Right ventricle myocardium superior (tissue), 1 donor: ENCODE measurements around the gene HSF2. TPM values are rescaled to one million over a fixed set of nuclear protein-coding genes. Genes with fewer than 3 reads are reported as not detected.

ENCODE experiments used
- ATAC-seq: fragments of 200-7000 bp; cut with Tn5 transposase; one replicate; pipeline ENCODE4 v1.9.1; 2020; ENCODE audit warnings: mild to moderate bottlenecking; ENCODE audit not compliant: poor library complexity
- DNase-seq: peaks from one replicate; pipeline ENCODE4 v3.0.0-alpha.2; 2020
- intact Hi-C: fragments of 100-400 bp; cut with DNase I; formaldehyde crosslinking; loops from one replicate; pipeline ENCODE4 v1.11.2; 2022
- total RNA-seq: library from RNA; stranded (reverse); fragmentation: NEBNext Ultra II Directional; extraction: Animal tissue kit (Norgen Biotek cat#: 25700); gene quantifications from one replicate; pipeline ENCODE4 v1.2.1, GENCODE V29; 2021
- donor health status: DM: no; HTN: yes; CAD: no; lungs with severe emphysema.

Gene HSF2
- total RNA-seq, 1 donor from 2014 or later = 19.5 TPM

DNA sequence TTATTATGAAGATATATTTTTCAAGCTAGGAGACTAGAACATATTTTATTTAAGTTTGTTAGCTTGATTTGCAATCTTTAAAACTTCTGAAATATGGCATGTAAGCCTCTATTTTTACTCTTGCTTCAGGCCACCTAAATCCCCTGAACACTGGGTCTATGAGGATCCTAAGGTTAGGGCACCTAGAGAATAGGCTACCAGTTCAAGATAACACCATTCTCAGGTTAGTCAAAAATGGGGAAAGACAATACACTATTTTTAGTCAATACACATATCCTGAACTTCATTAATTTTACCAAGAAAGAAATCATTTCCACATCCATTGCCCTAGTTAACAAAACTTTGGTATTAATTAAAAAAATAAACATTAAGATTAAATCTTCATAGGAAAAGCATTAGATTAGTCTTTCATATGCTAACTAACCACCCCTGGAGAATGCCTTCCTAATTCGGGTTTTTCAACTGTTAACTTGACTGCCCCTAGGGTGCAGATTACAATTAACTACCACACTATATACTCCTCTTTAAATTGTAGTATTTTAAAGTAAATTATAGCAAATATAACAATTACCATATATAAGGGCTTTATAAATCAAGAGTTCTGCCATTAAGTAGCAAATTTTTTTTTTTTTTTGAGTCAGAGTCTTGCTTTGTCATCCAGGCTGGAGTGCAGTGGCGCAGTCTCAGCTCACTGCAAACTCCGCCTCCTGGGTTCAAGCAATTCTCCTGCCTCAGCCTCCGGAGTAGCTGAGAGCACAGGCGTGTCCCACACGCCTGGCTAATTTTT, 6.7 kb upstream of the HSF2 start:
- DNase-seq (no peak), ATAC-seq (no peak)
- intact Hi-C loops = no loop called here

DNA sequence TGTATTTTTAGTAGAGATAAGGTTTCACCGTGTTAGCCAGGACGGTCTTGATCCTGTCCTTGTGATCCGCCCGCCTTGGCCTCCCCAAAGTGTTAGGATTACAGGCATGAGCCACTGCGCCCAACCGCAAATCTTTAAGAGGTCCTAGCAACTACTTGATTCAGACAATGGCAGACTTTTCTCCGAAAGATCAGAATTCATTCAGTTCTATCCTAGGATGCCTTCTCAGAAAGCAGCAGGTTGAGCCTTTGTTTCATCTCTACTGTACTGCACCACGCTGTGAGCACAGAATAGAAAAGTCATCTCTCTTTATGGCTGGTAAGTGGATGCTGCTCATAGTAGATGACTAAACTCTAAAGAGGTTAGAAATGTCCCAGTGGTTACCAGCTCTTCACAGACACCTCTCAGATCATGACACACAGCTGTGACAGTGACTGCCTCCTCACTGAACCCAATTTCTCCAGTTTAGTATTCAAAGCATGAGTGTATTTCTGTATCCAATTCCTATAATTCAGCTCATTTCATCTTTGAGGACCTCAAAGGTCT, 6.0 kb upstream of the HSF2 start:
- DNase-seq (no peak), ATAC-seq (no peak)
- intact Hi-C loops = no loop called here

GRCh38 chr6:122394016-122394415, 5.4 kb upstream of the HSF2 start:
- ATAC-seq = no peak
- intact Hi-C loops = no loop called here

DNA sequence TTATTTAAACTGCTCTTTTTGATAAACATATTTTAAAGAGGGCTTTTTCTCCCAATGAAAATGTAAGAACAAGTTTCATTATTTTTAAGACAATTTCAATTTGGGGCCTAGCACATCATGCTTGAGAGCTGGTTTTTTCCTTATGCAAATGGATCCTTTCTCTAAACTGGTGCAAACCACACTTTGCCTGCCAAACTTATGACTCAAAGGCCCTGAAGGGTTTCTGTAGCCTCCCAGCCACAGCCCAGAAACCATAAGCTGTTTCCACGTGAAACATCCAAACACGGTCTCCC, 451 bp upstream of the HSF2 start:
- no peak for DNase-seq
- intact Hi-C loops = no loop called here
- no peak for ATAC-seq

More at GRCh38 chr6:122394016-122394415, 5.4 kb upstream of the HSF2 start:
- DNase-seq = no peak

DNA sequence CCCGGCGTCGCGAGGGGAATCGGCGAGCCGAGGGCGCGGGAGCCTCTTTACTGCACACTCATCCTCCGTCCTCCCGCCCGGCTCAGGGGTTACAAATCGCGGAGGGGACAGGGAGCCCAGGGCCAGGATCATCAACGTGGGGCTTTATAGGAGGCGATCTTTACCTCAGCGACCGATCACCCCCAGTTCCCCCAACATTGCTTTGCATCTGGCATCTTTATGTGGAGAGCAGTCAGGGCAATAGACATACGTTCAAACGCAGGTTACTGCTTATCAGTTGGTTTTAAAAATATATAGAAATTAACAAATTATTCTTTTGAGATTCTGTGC, 634 bp downstream of the HSF2 start:
- intact Hi-C loops = loop anchor here (5.0 kb wide), 1 partner anchor 72 kb away; the partner anchor contains the start of gene SERINC1
- DNase-seq (no peak), ATAC-seq (no peak)

- intact Hi-C loops = loop anchor here (5.0 kb wide), 1 partner anchor 72 kb away; the partner anchor contains the start of gene SERINC1
- DNase-seq (no peak), ATAC-seq (no peak)
Measured at GRCh38 chr6:122400462-122401089, 1.1 kb downstream of the HSF2 start.

DNA sequence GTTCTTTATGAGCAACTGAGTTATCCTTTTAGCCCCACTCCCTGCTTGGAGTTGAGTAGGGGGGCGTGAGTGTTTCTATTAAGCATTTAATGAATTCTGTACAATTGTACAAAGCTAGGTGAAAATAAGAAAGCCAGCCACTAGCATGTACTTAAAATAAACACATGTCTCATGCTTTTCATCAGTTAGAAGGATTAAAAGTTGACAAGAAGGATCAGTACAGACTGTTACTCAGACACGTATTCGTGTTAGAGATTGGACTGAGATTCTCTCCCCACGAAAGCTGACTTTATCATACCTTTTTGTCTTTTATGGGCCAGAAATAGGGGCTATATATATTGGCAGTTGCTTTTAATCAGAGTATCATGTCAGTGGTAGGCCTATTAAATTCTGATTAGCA, 1.7 kb downstream of the HSF2 start:
- DNase-seq = no peak
- ATAC-seq = no peak
- intact Hi-C loops = loop anchor here (5.0 kb wide), 1 partner anchor 71 kb away; the partner anchor contains the start of gene SERINC1

GRCh38 chr6:122404444-122404843, 5.0 kb downstream of the HSF2 start:
- ATAC-seq = no peak
- DNase-seq = no peak
- intact Hi-C loops = loop anchor here (5.0 kb wide), 1 partner anchor 68 kb away; the partner anchor contains the start of gene SERINC1

DNA sequence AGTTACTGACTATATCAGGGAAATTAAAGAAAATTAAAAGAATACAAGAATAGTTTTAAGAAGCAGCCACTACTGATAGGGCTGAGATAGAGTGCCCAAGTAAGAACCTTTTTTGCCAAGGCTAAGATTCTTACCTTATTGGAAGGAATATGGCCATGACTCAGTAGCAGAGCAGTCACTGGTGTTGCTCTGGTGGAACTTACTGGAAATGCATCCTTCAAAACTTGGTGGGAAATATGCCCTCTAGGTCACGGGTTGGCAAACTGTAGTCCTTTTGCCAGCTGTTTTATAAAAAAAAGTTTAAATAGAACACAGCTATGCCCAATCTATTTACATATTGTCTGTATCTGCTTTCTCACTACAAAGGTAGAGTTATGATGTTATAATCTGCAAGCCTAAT, 6.0 kb downstream of the HSF2 start:
- intact Hi-C loops = no loop called here
- DNase-seq (no peak), ATAC-seq (no peak)

GRCh38 chr6:122406187-122406586, 6.7 kb downstream of the HSF2 start:
- ATAC-seq (no peak), DNase-seq (no peak)
- intact Hi-C loops = no loop called here

- intact Hi-C loops = no loop called here
- DNase-seq = no peak
- ATAC-seq = no peak
Measured at GRCh38 chr6:122407712-122408111, 8.3 kb downstream of the HSF2 start.

DNA sequence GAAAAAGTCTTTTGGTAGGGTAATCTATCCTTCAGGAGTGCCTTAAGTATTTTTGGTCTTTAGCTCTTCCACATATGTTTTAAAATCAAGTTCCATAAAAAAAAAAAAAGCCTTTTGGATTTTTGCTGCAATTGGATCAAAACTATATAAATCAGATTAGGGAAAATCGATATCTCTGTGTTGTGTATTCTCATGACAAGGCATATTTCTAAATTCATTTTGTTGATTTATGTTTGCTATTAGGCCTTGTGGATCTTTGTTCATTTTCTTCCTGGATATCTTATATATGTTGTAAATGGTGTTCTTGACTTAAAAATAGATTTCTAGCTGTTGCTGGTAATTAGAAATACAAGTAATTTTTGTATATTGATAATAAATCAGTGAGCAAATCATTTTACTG, 8.8 kb downstream of the HSF2 start:
- DNase-seq (no peak), ATAC-seq (no peak)
- intact Hi-C loops = no loop called here

DNA sequence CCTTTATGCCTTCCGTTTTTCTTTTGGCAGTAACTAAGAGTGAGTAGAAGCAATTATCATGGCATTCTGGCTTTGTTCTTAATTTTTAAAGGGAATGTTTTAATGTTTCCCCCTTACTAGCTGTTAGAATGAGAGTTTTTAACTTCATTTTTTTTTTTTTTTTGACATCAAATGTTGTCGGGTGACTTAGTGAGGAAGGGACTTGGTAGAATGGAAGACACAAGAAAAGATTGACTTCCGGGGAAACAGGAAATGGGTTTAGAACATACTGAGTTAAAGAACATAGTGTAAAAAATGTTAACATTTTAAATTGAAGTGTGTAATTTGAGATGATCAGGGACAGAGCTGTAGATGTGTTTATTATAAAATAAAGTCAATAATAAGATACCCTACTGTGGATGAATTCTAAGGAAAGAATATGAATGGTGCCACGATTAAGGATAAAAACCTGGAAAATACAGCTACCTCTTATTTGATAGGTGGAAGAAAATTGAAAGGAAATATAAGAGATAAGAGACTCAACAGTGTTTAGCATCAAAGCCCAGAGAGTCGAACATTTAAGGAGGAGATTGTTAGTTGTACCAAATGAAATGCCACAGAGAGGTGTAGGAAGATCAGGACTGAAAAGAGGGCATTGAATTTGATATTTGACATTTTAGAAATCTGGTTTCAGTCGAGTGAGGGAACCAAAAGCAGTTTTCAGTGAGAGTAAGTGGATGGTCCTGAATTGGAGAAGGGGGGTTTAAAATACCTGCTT, 9.4 kb downstream of the HSF2 start:
- DNase-seq = no peak
- intact Hi-C loops = no loop called here
- no peak for ATAC-seq

- intact Hi-C loops = no loop called here
- DNase-seq (no peak), ATAC-seq (no peak)
Measured at GRCh38 chr6:122412001-122412400, 12.5 kb downstream of the HSF2 start.

DNA sequence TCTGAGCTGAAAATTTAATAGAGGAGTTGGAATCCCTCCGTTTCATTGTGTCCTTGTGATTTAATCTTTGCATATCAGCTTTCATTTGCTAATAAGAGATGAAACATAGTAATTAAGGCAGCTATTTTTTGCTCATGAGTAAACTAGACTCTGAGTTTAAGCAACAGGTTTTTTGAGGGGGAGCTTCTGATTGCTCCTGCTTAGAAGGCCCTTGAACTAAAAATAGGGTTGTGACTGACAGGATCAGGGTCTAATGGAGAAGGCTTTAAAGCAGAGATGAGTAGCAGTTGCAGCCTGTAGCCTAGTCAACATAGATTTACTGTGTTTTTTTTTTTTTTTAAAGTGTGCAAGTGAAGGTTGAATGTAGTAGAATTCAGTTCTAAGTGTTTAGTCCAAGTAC, 17.4 kb downstream of the HSF2 start:
- intact Hi-C loops = no loop called here
- DNase-seq (no peak), ATAC-seq (peak; percentile 89)

DNA sequence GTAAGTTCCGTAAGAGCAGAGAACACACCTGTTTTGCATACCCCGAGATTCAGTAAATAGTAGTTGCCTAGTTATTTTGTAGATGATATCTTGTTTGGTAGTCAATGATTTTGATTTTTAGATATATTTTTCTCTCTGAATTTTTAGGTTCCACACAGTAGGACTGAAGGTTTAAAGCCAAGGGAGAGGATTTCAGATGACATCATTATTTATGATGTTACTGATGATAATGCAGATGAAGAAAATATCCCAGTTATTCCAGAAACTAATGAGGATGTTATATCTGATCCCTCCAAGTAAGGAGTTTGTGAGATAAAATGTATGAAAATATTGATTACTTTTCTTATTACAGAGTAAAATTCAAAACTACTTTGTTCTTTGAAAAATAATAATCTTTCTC, 22.6 kb downstream of the HSF2 start:
- ATAC-seq = no peak
- intact Hi-C loops = no loop called here

DNA sequence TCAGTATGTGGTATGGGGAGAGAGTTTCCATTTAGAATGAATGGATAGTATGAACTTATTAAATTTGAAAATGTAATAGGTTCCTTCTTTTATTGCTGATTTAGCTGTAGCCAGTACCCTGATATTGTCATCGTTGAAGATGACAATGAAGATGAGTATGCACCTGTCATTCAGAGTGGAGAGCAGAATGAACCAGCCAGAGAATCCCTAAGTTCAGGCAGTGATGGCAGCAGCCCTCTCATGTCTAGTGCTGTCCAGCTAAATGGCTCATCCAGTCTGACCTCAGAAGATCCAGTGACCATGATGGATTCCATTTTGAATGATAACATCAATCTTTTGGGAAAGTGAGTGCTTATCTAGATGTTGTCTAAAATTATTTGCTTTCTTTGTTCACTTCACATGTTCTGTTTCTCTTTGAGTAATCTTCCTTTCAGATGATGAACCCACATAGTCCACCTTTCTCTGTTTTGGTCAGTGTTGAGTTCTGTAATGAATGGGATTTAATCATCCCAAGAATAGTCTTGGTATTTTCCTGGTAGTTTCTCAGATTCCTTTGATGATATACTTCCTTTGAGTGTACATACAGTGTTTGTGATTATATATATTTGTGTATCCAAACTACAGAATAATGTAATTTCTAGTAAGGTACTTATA, 23.3 kb downstream of the HSF2 start:
- no peak for ATAC-seq
- DNase-seq = no peak
- intact Hi-C loops = no loop called here

More for the DNA sequence above, 22.6 kb downstream of the HSF2 start:
- no peak for DNase-seq

- no peak for ATAC-seq
- DNase-seq = no peak
- intact Hi-C loops = no loop called here
Measured at GRCh38 chr6:122423734-122424133, 24.3 kb downstream of the HSF2 start.

DNA sequence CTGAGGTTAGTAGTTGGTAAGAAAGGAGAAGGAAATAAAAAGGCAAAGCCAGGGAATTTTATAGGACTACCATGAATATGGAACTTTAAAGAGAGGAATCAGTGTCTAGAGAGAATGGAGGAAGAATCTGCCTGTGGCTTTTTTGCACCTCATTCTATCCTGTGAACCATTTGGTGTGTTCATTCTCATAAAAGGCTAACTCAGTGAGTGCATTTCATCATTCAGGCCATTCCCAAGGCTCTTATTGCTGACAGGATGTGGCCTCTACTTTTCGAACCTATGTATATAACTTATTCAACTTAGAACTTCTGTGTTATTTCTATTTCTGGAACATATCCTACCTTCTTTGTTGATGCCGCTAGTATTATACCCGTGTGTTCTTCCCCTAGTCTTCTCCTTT, 27.1 kb downstream of the HSF2 start:
- ATAC-seq (no peak), DNase-seq (no peak)
- intact Hi-C loops = no loop called here
